ENCODE data around the gene LRRC10B. TPM values are rescaled to one million over a fixed set of nuclear protein-coding genes. Genes with fewer than 3 reads are reported as not detected.

The LRRC10B gene
- total RNA-seq, 1 donor from 2014 or later, result not detected

GRCh38 chr11:61544466-61544865 is 35.9 kb downstream of the LRRC10B start:
- H3K9me3 Mint-ChIP-seq, result no peaks in the 10 kb centered on the region
- no peaks in the 10 kb centered on the region for H3K9me3 ChIP-seq (ENCODE audit: low read depth)
- H3K27ac ChIP-seq, result no peak overlapping the region
- TF ChIP-seq, protein P1, sequence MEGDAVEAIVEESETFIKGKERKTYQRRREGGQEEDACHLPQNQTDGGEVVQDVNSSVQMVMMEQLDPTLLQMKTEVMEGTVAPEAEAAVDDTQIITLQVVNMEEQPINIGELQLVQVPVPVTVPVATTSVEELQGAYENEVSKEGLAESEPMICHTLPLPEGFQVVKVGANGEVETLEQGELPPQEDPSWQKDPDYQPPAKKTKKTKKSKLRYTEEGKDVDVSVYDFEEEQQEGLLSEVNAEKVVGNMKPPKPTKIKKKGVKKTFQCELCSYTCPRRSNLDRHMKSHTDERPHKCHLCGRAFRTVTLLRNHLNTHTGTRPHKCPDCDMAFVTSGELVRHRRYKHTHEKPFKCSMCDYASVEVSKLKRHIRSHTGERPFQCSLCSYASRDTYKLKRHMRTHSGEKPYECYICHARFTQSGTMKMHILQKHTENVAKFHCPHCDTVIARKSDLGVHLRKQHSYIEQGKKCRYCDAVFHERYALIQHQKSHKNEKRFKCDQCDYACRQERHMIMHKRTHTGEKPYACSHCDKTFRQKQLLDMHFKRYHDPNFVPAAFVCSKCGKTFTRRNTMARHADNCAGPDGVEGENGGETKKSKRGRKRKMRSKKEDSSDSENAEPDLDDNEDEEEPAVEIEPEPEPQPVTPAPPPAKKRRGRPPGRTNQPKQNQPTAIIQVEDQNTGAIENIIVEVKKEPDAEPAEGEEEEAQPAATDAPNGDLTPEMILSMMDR (IDR thresholded peaks at IDR 0.05), result no peak
- no peaks in the 10 kb centered on the region for H3K27me3 ChIP-seq
- no peaks in the 10 kb centered on the region for H3K79me2 ChIP-seq (ENCODE audit: low read depth)
- H3K36me3 ChIP-seq, result no peaks in the 10 kb centered on the region
- H4K20me1 ChIP-seq (ENCODE audit: low read depth), result no peaks in the 10 kb centered on the region
- H2AFZ ChIP-seq (replicated peaks), result no peak overlapping the region
- H3K4me3 ChIP-seq, result no peak overlapping the region
- H3K4me3 Mint-ChIP-seq, result no peak overlapping the region
- no peak overlapping the region for H3K4me2 ChIP-seq
- H3K4me1 ChIP-seq, result peaks cover 26% of the 10 kb centered on the region
- H3F3A ChIP-seq (ENCODE audit: low read depth), result no peaks in the 10 kb centered on the region
- H3K27me3 Mint-ChIP-seq (ENCODE audit: insufficient read depth, low read depth), result peaks cover 15% of the 10 kb centered on the region
- H3K27ac Mint-ChIP-seq, result no peak overlapping the region
- peaks cover 49% of the 10 kb centered on the region for H3K4me1 Mint-ChIP-seq
- DNase-seq (ENCODE audit: low spot score), result no peak
- H3K36me3 Mint-ChIP-seq, result peaks cover 2% of the 10 kb centered on the region
- no peak overlapping the region for H3K9ac ChIP-seq

DNA sequence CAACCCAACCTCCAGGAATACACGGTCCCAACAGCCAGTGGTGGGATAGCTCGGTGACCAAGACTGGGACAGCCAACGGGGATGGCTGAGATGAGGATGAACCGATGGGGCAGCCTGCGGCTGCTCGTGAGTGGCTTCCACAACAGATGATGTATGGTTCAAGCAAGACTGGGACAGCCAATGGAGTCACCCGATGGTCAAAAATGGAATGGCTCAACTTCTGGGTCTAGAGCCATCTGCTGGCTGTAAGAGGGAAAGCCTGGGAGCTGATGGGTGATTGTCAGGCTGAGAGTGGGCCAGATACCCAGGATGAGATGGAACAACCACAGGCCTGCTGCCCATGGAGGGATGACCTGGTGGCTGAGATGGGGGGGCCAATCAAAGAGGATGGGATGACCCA is 36.8 kb downstream of the LRRC10B start:
- Mint-ChIP-seq H3K27ac (peak overlapping the region; percentile 57), H3K36me3 (no peaks in the 10 kb centered on the region), H3K27me3 (ENCODE audit: insufficient read depth, low read depth) (peaks cover 11% of the 10 kb centered on the region), H3K9me3 (no peaks in the 10 kb centered on the region), H3K4me1 (peaks cover 40% of the 10 kb centered on the region), H3K4me3 (peak overlapping the region; percentile 62)
- no peak overlapping the region for H3K4me2 ChIP-seq
- no peak for DNase-seq (ENCODE audit: low spot score)
- no peaks in the 10 kb centered on the region for H3K36me3 ChIP-seq
- no peaks in the 10 kb centered on the region for H3K9me3 ChIP-seq (ENCODE audit: low read depth)
- H2AFZ ChIP-seq (replicated peaks), result no peak overlapping the region
- no peak overlapping the region for H3K4me3 ChIP-seq
- no peaks in the 10 kb centered on the region for H3K79me2 ChIP-seq (ENCODE audit: low read depth)
- TF ChIP-seq EZH2 (IDR thresholded peaks at IDR 0.05) (no peak), EZH2phosphoT487 (IDR thresholded peaks at IDR 0.05) (no peak)
- TF ChIP-seq, protein P1 (IDR thresholded peaks at IDR 0.05), result peak; percentile 49
- H3F3A ChIP-seq (ENCODE audit: low read depth), result no peaks in the 10 kb centered on the region
- peaks cover 26% of the 10 kb centered on the region for H3K4me1 ChIP-seq
- H4K20me1 ChIP-seq (ENCODE audit: low read depth), result no peaks in the 10 kb centered on the region
- no peak overlapping the region for H3K9ac ChIP-seq
- no peak overlapping the region for H3K27ac ChIP-seq
- no peaks in the 10 kb centered on the region for H3K27me3 ChIP-seq

- no peak overlapping the region for H3K27ac ChIP-seq
- H3K9me3 ChIP-seq (ENCODE audit: low read depth), result no peaks in the 10 kb centered on the region
- Mint-ChIP-seq H3K4me1 (peaks cover 35% of the 10 kb centered on the region), H3K27me3 (ENCODE audit: insufficient read depth, low read depth) (peaks cover 11% of the 10 kb centered on the region), H3K36me3 (no peaks in the 10 kb centered on the region), H3K27ac (no peak overlapping the region), H3K4me3 (no peak overlapping the region), H3K9me3 (no peaks in the 10 kb centered on the region)
- H3K9ac ChIP-seq, result no peak overlapping the region
- DNase-seq (ENCODE audit: low spot score), result no peak
- H3K36me3 ChIP-seq, result no peaks in the 10 kb centered on the region
- no peaks in the 10 kb centered on the region for H3F3A ChIP-seq (ENCODE audit: low read depth)
- TF ChIP-seq, protein P1 (IDR thresholded peaks at IDR 0.05), result no peak
- TF ChIP-seq EZH2phosphoT487 (IDR thresholded peaks at IDR 0.05), result no peak
- TF ChIP-seq EZH2 (IDR thresholded peaks at IDR 0.05), result no peak
- H3K79me2 ChIP-seq (ENCODE audit: low read depth), result no peaks in the 10 kb centered on the region
- H4K20me1 ChIP-seq (ENCODE audit: low read depth), result no peaks in the 10 kb centered on the region
- H2AFZ ChIP-seq (replicated peaks), result no peak overlapping the region
- no peaks in the 10 kb centered on the region for H3K27me3 ChIP-seq
- H3K4me2 ChIP-seq, result no peak overlapping the region
- H3K4me3 ChIP-seq, result no peak overlapping the region
- peaks cover 26% of the 10 kb centered on the region for H3K4me1 ChIP-seq
These were observed 37.4 kb downstream of the LRRC10B start for GRCh38 chr11:61545921-61546320.
